ENCODE data around the gene HBA2. TPM values are rescaled to one million over a fixed set of nuclear protein-coding genes. Genes with fewer than 3 reads are reported as not detected.
A peak's percentile ranks its signal among the peaks of the same experiment; 100 is the strongest.
"Not testable (repeated sequence)": the region's sequence is repeated elsewhere in the genome, so short reads cannot be mapped to it uniquely, and the experiment has no call there.

HBA2 gene
- total and polyA plus RNA-seq, 2 experiments from 2014 or later: 1.9 to 7.8 TPM

DNA sequence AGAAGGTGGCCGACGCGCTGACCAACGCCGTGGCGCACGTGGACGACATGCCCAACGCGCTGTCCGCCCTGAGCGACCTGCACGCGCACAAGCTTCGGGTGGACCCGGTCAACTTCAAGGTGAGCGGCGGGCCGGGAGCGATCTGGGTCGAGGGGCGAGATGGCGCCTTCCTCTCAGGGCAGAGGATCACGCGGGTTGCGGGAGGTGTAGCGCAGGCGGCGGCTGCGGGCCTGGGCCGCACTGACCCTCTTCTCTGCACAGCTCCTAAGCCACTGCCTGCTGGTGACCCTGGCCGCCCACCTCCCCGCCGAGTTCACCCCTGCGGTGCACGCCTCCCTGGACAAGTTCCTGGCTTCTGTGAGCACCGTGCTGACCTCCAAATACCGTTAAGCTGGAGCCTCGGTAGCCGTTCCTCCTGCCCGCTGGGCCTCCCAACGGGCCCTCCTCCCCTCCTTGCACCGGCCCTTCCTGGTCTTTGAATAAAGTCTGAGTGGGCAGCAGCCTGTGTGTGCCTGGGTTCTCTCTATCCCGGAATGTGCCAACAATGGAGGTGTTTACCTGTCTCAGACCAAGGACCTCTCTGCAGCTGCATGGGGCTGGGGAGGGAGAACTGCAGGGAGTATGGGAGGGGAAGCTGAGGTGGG lies 657 bp downstream of the HBA2 start:
- H3K36me3 Mint-ChIP-seq (ENCODE audit: low read depth); H4K20me1 ChIP-seq (replicated peaks; ENCODE audit: insufficient read depth); H3K9me2 ChIP-seq (ENCODE audit: insufficient read depth); H3K9me3 Mint-ChIP-seq; H3K36me3 ChIP-seq (ENCODE audit: insufficient read depth); H2AFZ ChIP-seq; H3K4me2 ChIP-seq; ATAC-seq; H3K79me2 ChIP-seq (replicated peaks; ENCODE audit: insufficient read depth); DNase-seq (ENCODE audit: low spot score); H3K27ac ChIP-seq (ENCODE audit: low read depth); H3K27ac Mint-ChIP-seq: not testable (repeated sequence)
- Mint-ChIP-seq H3K4me3 (peak overlapping the region; percentile 52), H3K27me3 (ENCODE audit: insufficient read depth, low read depth, poor library complexity) (peaks cover 77% of the 10 kb centered on the region), H3K4me1 (peaks cover 38% of the 10 kb centered on the region)
- TF ChIP-seq EZH2 (IDR thresholded peaks at IDR 0.05; ENCODE audit: low read depth, unreplicated experiment) (peak; percentile 87), EZH2phosphoT487 (IDR thresholded peaks at IDR 0.05; ENCODE audit: unreplicated experiment) (peak; percentile 81)
- Histone ChIP-seq H3K4me1 (ENCODE audit: insufficient read depth) (peaks cover 29% of the 10 kb centered on the region), H3F3A (replicated peaks; ENCODE audit: low read depth) (peaks cover 11% of the 10 kb centered on the region; the same call in 1 of the 2 replicates), H3K27me3 (ENCODE audit: insufficient read depth) (peaks cover 84% of the 10 kb centered on the region), H3K4me3 (peak overlapping the region; percentile 30; the same call in 1 of the 2 replicates)

DNA sequence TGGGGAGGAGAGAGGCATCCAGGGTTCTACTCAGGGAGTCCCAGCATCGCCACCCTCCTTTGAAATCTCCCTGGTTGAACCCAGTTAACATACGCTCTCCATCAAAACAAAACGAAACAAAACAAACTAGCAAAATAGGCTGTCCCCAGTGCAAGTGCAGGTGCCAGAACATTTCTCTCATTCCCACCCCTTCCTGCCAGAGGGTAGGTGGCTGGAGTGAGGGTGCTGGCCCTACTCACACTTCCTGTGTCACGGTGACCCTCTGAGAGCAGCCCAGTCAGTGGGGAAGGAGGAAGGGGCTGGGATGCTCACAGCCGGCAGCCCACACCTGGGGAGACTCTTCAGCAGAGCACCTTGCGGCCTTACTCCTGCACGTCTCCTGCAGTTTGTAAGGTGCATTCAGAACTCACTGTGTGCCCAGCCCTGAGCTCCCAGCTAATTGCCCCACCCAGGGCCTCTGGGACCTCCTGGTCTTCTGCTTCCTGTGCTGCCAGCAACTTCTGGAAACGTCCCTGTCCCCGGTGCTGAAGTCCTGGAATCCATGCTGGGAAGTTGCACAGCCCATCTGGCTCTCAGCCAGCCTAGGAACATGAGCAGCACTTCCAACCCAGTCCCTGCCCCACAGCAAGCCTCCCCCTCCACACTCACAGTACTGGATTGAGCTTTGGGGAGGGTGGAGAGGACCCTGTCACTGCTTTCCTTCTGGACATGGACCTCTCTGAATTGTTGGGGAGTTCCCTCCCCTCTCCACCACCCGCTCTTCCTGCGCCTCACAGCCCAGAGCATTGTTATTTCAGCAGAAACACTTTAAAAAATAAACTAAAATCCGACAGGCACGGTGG lies 1.5 kb downstream of the HBA2 start:
- TF ChIP-seq, protein P1, sequence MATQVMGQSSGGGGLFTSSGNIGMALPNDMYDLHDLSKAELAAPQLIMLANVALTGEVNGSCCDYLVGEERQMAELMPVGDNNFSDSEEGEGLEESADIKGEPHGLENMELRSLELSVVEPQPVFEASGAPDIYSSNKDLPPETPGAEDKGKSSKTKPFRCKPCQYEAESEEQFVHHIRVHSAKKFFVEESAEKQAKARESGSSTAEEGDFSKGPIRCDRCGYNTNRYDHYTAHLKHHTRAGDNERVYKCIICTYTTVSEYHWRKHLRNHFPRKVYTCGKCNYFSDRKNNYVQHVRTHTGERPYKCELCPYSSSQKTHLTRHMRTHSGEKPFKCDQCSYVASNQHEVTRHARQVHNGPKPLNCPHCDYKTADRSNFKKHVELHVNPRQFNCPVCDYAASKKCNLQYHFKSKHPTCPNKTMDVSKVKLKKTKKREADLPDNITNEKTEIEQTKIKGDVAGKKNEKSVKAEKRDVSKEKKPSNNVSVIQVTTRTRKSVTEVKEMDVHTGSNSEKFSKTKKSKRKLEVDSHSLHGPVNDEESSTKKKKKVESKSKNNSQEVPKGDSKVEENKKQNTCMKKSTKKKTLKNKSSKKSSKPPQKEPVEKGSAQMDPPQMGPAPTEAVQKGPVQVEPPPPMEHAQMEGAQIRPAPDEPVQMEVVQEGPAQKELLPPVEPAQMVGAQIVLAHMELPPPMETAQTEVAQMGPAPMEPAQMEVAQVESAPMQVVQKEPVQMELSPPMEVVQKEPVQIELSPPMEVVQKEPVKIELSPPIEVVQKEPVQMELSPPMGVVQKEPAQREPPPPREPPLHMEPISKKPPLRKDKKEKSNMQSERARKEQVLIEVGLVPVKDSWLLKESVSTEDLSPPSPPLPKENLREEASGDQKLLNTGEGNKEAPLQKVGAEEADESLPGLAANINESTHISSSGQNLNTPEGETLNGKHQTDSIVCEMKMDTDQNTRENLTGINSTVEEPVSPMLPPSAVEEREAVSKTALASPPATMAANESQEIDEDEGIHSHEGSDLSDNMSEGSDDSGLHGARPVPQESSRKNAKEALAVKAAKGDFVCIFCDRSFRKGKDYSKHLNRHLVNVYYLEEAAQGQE (IDR thresholded peaks at IDR 0.05; ENCODE audit: unreplicated experiment): peak; percentile 58
- Mint-ChIP-seq H3K4me1 (peaks cover 30% of the 10 kb centered on the region), H3K4me3 (peak overlapping the region; percentile 44; the same call in 2 of the 3 replicates), H3K27me3 (ENCODE audit: insufficient read depth, low read depth, poor library complexity) (peaks cover 77% of the 10 kb centered on the region)
- H3K27ac Mint-ChIP-seq; H3K36me3 ChIP-seq (ENCODE audit: insufficient read depth); H3K9me2 ChIP-seq (ENCODE audit: insufficient read depth); ATAC-seq; DNase-seq (ENCODE audit: low spot score); H3K36me3 Mint-ChIP-seq (ENCODE audit: low read depth); H3K27ac ChIP-seq (ENCODE audit: low read depth); H3K79me2 ChIP-seq (replicated peaks; ENCODE audit: insufficient read depth); H3K9me3 Mint-ChIP-seq; H2AFZ ChIP-seq; H4K20me1 ChIP-seq (replicated peaks; ENCODE audit: insufficient read depth): not testable (repeated sequence)
- H3K4me2 ChIP-seq: peak overlapping the region; percentile 55; the same call in 1 of the 2 replicates
- peaks cover 84% of the 10 kb centered on the region for H3K27me3 ChIP-seq (ENCODE audit: insufficient read depth)
- peaks cover 11% of the 10 kb centered on the region; the same call in 1 of the 2 replicates for H3F3A ChIP-seq (replicated peaks; ENCODE audit: low read depth)
- H3K4me1 ChIP-seq (ENCODE audit: insufficient read depth): peaks cover 21% of the 10 kb centered on the region
- peak overlapping the region; percentile 40; the same call in 1 of the 2 replicates for H3K4me3 ChIP-seq
